Calu3 (cell line): ENCODE data around the gene CNGA2. TPM values are rescaled to one million over a fixed set of nuclear protein-coding genes. Genes with fewer than 3 reads are reported as not detected.

Experiments
- BruUV-seq: library from RNA; stranded (reverse); fragments of 400-500 nt; replicated peaks from 2 replicates; lab custom pipeline; 2021; lab: Mats Ljungman, UMichigan
- CTCF ChIA-PET: fragments of 300-600 bp; sonication (Branson Sonifier 250); formaldehyde crosslinking; loops from one replicate; lab custom pipeline; 2022; ENCODE audit warnings: antibody characterized with exemption; lab: Charles Lee
- DNase-seq: peaks from one replicate; pipeline ENCODE4 v3.0.0; 2022
- H3K27ac Mint-ChIP-seq: one replicate; pipeline ENCODE4 v1.8.0; 2022; ENCODE audit warnings: mixed read lengths; ENCODE audit not compliant: unreplicated experiment
- H3K27me3 Mint-ChIP-seq: one replicate; pipeline ENCODE4 v1.8.0; 2022; ENCODE audit warnings: mixed read lengths; ENCODE audit not compliant: unreplicated experiment
- H3K36me3 Mint-ChIP-seq: one replicate; pipeline ENCODE4 v1.8.0; 2022; ENCODE audit warnings: mild to moderate bottlenecking, moderate library complexity, mixed read lengths; ENCODE audit not compliant: insufficient read depth, unreplicated experiment
- H3K4me1 Mint-ChIP-seq: one replicate; pipeline ENCODE4 v1.8.0; 2022; ENCODE audit warnings: mild to moderate bottlenecking, low read depth, mixed read lengths; ENCODE audit not compliant: unreplicated experiment
- H3K4me3 Mint-ChIP-seq: one replicate; pipeline ENCODE4 v1.8.0; 2022; ENCODE audit warnings: mild to moderate bottlenecking, low read depth, moderate library complexity, mixed read lengths; ENCODE audit not compliant: unreplicated experiment
- H3K9me3 Mint-ChIP-seq: one replicate; pipeline ENCODE4 v1.8.0; 2022; ENCODE audit warnings: low read depth, mixed read lengths; ENCODE audit not compliant: unreplicated experiment
- intact Hi-C: fragments of 100-400 bp; cut with micrococcal nuclease; formaldehyde crosslinking; loops from one replicate; pipeline ENCODE4 v1.10.0; 2022; ENCODE audit not compliant: unreplicated experiment
- total RNA-seq: library from RNA; stranded (reverse); gene quantifications from 2 replicates; pipeline ENCODE4 v1.2.3, GENCODE V29; 2022
- TF ChIP-seq, protein P1 (sequence below): fragments of 200-600 bp; IDR thresholded peaks from one replicate; pipeline ENCODE4 v1.8.0; 2022; ENCODE audit warnings: antibody characterized with exemption; ENCODE audit not compliant: unreplicated experiment

Gene CNGA2
- total RNA-seq, 1 experiment from 2014 or later = not detected

DNA sequence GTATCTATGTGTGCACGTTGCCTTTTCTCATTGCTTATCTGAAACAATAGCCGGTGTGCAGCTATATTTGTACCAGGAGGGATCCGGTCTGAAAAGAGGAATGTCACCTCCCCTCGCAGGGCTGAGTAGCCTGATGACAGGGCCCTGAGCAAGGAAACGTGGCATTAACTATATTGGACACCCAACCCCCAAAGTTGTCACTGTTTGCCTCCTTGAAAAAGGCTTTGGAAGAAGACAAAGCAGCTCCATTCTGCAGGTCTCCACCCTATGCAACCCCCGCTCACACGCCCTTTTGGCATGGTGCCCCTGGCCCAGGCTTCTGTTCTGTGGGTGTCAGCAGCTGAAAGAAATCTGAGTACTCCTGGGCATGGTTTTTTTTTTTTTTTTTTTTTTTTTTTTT lies 31.1 kb upstream of the CNGA2 start:
- no peak for DNase-seq
- TF ChIP-seq, protein P1, sequence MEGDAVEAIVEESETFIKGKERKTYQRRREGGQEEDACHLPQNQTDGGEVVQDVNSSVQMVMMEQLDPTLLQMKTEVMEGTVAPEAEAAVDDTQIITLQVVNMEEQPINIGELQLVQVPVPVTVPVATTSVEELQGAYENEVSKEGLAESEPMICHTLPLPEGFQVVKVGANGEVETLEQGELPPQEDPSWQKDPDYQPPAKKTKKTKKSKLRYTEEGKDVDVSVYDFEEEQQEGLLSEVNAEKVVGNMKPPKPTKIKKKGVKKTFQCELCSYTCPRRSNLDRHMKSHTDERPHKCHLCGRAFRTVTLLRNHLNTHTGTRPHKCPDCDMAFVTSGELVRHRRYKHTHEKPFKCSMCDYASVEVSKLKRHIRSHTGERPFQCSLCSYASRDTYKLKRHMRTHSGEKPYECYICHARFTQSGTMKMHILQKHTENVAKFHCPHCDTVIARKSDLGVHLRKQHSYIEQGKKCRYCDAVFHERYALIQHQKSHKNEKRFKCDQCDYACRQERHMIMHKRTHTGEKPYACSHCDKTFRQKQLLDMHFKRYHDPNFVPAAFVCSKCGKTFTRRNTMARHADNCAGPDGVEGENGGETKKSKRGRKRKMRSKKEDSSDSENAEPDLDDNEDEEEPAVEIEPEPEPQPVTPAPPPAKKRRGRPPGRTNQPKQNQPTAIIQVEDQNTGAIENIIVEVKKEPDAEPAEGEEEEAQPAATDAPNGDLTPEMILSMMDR = no peak
- H3K27ac Mint-ChIP-seq = no peak overlapping the region
- no peaks in the 10 kb centered on the region for H3K9me3 Mint-ChIP-seq
- H3K4me3 Mint-ChIP-seq = no peak overlapping the region
- BruUV-seq = no TSS peak
- no peaks in the 10 kb centered on the region for H3K4me1 Mint-ChIP-seq
- H3K36me3 Mint-ChIP-seq = no peaks in the 10 kb centered on the region
- H3K27me3 Mint-ChIP-seq = peaks cover 31% of the 10 kb centered on the region
- CTCF ChIA-PET = interaction anchor here (0.6 kb wide), 1 partner anchor 23 kb away, joined by 4 read pairs; no protein-coding TSS in a partner anchor
- intact Hi-C loops = no loop called here

DNA sequence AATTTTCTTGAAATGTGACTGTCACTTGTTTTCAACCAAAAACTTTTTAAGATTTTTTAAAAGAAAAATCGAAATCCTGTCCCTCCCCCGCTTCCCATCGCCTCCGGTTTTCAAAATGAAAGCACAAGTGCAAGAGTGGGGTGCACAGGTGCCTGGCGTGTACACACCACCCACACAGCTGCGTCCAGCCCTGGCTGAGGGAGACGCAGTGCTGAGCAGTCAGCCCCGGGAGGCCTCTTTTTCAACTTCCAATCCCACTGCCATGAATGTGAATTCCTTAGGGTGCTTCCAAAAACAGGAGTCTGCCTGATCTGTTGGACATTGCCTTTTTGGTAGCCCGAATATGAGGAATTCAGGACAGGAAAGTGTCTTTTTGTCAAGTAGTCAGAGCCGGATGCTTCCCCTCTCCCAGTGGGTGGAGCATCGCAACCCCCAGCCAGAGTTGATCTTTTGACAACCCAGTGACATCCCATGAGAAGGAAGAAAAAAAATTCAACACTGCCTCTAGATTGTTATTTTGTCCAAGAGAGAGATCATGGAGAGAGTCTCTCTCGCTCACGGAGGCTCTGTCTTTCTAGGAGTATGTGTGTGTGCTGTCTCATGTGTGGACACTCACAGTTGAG lies 30.4 kb upstream of the CNGA2 start:
- Mint-ChIP-seq H3K4me3 (no peak overlapping the region), H3K9me3 (no peaks in the 10 kb centered on the region), H3K27me3 (peaks cover 29% of the 10 kb centered on the region), H3K36me3 (no peaks in the 10 kb centered on the region), H3K27ac (no peak overlapping the region), H3K4me1 (no peaks in the 10 kb centered on the region)
- CTCF ChIA-PET = interaction anchor here (0.6 kb wide), 1 partner anchor 23 kb away, joined by 4 read pairs; no protein-coding TSS in a partner anchor
- no peak for DNase-seq
- BruUV-seq = no TSS peak
- intact Hi-C loops = no loop called here
- TF ChIP-seq, protein P1 = no peak

DNA sequence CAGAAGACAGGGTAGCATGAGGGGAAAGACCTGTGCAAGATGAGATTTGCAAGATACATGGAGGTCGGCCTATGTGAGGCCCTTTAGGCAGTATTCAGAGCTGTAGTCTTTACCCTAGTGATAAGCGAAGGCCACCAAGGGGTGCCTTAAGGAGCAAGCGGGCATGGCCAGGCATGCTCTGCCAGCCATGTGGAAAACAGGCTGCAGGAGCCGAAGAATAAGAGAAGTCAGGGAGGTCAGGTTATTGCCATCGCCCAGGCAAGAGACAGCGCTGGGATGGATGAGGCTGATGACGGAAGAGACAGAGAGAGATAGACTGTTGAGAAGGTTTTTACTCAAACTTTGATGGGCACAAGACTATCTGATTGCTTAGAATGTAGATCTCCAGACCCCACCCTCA lies 25.7 kb upstream of the CNGA2 start:
- no peaks in the 10 kb centered on the region for H3K9me3 Mint-ChIP-seq
- no peak for DNase-seq
- no peak overlapping the region for H3K4me3 Mint-ChIP-seq
- BruUV-seq = no TSS peak
- H3K4me1 Mint-ChIP-seq = no peaks in the 10 kb centered on the region
- H3K27ac Mint-ChIP-seq = no peak overlapping the region
- H3K27me3 Mint-ChIP-seq = peaks cover 16% of the 10 kb centered on the region
- TF ChIP-seq, protein P1 = no peak
- intact Hi-C loops = no loop called here
- CTCF ChIA-PET = no interaction called here
- H3K36me3 Mint-ChIP-seq = no peaks in the 10 kb centered on the region

DNA sequence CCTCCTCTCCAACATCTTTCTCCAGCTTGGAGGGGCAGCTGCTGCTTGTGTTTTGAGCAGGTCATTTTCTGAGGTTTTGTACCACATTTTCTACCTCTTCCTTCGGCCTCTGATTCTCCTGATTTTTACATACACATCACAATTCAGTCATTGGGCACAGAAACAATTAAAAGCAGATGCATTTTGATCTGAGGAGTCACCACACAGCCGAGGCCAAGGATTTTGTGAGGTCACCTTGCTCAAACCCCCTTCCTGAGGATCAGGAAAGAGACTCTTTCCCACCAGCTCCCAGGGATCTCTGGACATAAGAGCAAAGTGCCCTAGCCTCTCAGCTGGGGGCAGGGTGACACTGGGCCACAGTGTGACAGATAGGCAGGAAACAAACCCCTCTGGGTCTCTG lies 24.1 kb upstream of the CNGA2 start:
- CTCF ChIA-PET = no interaction called here
- DNase-seq = no peak
- Mint-ChIP-seq H3K27me3 (peaks cover 6% of the 10 kb centered on the region), H3K9me3 (no peaks in the 10 kb centered on the region), H3K4me3 (no peak overlapping the region), H3K27ac (no peak overlapping the region), H3K36me3 (no peaks in the 10 kb centered on the region), H3K4me1 (no peaks in the 10 kb centered on the region)
- intact Hi-C loops = loop anchor here (5.0 kb wide), 1 partner anchor 1107 kb away; no protein-coding TSS in a partner anchor
- BruUV-seq = no TSS peak
- TF ChIP-seq, protein P1 = no peak
